Activated T-cell treated with anti-CD3 and anti-CD28 coated beads, Interleukin-2, amount 50 U/mL, for 24 hours (primary cell): ENCODE results near the gene CIZ1.

Experiments used
- DNase-seq: peaks from one replicate; pipeline ENCODE4 v3.0.0-alpha.2; 2020
- H3K27ac Mint-ChIP-seq: 2 replicates; pipeline ENCODE4 v1.8.0; 2020; ENCODE audit warnings: mild to moderate bottlenecking, mixed read lengths
- H3K27me3 Mint-ChIP-seq: 2 replicates; pipeline ENCODE4 v1.8.0; 2020; ENCODE audit warnings: mixed read lengths
- H3K36me3 Mint-ChIP-seq: 2 replicates; pipeline ENCODE4 v1.8.0; 2020; ENCODE audit warnings: low read depth, mixed read lengths
- H3K4me1 Mint-ChIP-seq: 2 replicates; pipeline ENCODE4 v1.8.0; 2020; ENCODE audit warnings: low read depth, mixed read lengths
- H3K4me3 Mint-ChIP-seq: 2 replicates; pipeline ENCODE4 v1.8.0; 2020; ENCODE audit warnings: mild to moderate bottlenecking, moderate library complexity, mixed read lengths
- H3K9me3 Mint-ChIP-seq: 2 replicates; pipeline ENCODE4 v1.8.0; 2020; ENCODE audit warnings: mixed read lengths

Gene CIZ1

DNA sequence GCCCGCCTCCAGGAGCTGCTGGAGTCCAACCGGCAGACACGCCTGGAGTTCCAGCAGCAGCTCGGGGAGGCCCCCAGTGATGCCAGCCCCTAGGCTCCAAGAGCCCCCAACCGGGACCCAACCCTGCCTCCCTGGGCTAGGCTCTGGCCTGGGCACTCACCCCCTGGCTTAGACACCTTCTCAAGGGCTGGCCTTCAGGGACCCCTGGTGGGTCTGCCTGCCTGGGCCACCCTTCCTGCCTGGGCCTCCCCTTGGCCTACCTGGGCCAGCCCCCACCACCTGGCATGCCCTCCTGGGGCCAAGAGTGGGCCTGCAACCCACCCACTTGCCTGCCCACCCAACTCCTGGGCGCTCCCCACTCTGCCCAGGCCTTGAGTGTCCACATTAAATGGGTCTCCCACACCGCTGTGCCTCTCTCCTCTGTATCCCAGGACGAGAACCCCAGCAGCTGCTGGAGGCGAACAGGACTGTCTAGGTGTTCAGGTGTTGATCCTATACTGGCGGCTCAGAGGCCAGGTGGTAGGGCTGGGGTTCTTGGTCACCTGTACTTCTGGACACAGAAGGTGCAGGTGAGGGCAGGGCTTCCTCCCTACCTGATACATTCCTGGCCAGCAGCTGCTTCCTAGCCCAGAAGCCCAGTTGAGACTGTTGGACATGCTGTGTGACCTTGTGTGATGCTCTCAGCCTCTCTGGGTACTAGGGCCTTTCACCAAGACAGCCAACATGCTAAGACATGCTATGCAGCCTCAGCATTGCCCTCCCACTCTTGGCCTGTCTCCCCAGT, 27.7 kb downstream of the CIZ1 start:
- Mint-ChIP-seq H3K9me3 (no peaks in the 10 kb centered on the region), H3K27me3 (no peaks in the 10 kb centered on the region), H3K4me1 (peaks cover 27% of the 10 kb centered on the region), H3K4me3 (no peak overlapping the region), H3K36me3 (peaks cover 73% of the 10 kb centered on the region), H3K27ac (peak overlapping the region; percentile 49)
- no peak for DNase-seq

DNA sequence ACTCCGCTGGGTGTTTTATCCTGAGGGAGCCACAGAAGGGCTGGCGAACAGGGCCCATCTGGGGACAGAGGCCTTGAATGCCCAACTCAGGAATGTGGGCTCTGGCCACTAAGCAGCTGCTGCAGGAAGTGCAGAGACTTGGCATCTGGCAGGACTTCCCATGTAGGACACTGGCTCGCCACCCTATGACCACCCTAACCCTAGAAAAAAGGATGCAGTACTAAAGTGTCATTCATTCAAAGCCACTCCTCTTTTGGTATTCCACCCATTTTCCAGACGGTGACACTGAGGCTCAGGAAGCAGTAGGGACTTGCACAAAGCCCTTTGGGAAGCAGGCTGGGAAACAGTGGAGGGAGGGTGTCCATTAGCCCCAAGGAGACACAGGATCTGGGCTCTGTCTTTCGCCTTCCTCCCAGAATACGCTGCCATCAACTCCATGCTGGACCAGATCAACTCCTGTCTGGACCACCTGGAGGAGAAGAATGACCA, 28.3 kb downstream of the CIZ1 start:
- no peaks in the 10 kb centered on the region for H3K9me3 Mint-ChIP-seq
- peak overlapping the region; percentile 70 for H3K27ac Mint-ChIP-seq
- DNase-seq = no peak
- no peaks in the 10 kb centered on the region for H3K27me3 Mint-ChIP-seq
- peaks cover 69% of the 10 kb centered on the region for H3K36me3 Mint-ChIP-seq
- H3K4me3 Mint-ChIP-seq = no peak overlapping the region
- peaks cover 24% of the 10 kb centered on the region for H3K4me1 Mint-ChIP-seq

DNA sequence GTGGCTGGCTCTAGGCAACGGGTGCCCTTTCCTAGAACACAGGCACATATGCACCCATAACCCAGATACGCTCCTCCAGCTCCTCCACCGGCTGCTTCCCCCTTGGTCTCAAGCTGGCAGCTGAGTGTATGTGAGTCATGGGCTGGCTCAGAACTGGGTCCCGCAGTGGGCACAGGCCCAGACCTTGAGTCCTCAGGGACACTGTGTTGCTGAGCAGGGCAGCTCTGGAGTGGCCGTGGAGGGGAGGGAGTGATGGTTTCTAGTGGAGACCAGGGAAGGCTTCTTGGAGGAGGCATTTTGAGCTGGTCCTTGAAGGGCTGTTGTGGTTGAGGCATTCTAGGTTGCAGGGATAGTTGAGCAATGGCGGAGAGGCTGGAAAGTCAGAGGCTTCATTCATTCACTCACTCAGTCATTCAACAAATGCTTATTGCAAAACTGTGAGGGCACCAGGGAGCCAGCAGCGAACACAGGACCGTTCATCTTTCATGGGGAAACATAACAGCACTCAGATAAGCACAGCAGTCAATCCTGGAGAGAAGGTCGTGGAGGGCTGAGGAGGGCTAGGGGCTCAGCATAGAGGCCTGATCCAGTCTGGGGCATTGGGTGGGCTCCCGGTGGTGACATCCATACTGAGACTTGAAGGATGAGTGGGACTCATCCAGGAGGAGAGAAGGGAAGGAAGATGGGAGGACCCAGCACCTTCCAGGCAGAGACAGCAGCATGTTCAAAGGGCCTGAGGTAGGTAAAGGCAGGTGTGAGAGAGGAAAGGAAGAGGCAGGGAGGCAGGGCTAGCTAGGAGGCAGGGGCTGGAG, 29.0 kb downstream of the CIZ1 start:
- H3K36me3 Mint-ChIP-seq = peaks cover 63% of the 10 kb centered on the region
- H3K4me1 Mint-ChIP-seq = peaks cover 24% of the 10 kb centered on the region
- no peak for DNase-seq
- peak overlapping the region; percentile 85 for H3K4me3 Mint-ChIP-seq
- H3K9me3 Mint-ChIP-seq = no peaks in the 10 kb centered on the region
- peak overlapping the region; percentile 70 for H3K27ac Mint-ChIP-seq
- H3K27me3 Mint-ChIP-seq = no peaks in the 10 kb centered on the region

DNA sequence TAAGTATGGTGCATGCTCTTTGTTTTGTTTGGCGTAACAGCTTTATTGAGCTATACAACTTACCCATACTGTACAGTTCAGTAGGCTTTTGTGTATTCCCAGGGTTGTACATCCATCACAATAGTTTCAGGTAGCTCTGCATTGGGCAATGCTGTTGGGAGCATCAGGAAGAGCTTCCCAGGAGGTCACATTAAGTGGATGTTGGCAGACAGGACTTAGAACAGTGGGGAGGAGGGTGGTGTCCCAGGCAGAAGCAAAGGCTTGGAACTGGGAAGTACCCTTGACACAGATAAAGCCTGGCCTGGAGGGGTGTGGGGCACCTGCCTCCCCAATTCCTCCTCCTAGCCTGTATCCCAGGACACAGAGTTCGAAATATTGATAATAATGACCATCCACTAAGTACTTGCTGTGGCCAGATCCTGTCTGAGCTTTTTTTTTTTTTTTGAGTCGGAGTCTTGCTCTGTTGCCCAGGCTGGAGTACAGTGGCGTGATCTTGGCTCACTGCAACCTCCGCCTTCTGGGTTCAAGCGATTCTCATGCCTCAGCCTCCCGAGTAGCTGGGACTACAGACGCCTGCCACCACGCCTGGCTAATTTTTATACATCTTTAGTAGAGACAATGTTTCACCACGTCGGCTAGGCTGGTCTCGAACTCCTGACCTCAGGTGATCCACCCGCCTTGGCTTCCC, 30.0 kb downstream of the CIZ1 start:
- H3K36me3 Mint-ChIP-seq = peaks cover 52% of the 10 kb centered on the region
- no peaks in the 10 kb centered on the region for H3K9me3 Mint-ChIP-seq
- peak overlapping the region; percentile 87 for H3K27ac Mint-ChIP-seq
- peaks cover 24% of the 10 kb centered on the region for H3K4me1 Mint-ChIP-seq
- peak overlapping the region; percentile 85 for H3K4me3 Mint-ChIP-seq
- no peaks in the 10 kb centered on the region for H3K27me3 Mint-ChIP-seq
- no peak for DNase-seq

DNA sequence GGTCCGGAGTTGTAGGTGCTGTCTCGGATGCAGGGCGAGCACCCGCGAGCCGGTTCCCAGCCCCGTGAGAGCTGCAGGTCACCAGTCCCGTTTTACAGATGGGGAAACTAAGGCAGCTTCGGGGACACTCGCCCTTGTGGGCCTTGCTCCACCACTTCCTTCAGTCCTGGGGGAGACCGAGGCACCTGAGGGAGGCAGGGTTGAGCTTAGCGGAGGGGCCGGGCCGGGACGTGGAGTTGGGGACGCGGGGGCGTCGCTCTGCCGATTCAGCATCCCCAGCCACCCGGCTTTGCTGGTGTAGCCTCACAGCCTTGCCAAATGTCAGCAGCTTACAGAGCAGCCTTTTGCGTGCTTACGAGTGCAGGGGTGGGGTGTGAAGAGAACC, 30.8 kb downstream of the CIZ1 start:
- Mint-ChIP-seq H3K27ac (peak overlapping the region; percentile 87), H3K4me1 (peaks cover 24% of the 10 kb centered on the region), H3K9me3 (no peaks in the 10 kb centered on the region), H3K36me3 (peaks cover 46% of the 10 kb centered on the region), H3K27me3 (no peaks in the 10 kb centered on the region), H3K4me3 (peak overlapping the region; percentile 85)
- DNase-seq = peak; percentile 78

DNA sequence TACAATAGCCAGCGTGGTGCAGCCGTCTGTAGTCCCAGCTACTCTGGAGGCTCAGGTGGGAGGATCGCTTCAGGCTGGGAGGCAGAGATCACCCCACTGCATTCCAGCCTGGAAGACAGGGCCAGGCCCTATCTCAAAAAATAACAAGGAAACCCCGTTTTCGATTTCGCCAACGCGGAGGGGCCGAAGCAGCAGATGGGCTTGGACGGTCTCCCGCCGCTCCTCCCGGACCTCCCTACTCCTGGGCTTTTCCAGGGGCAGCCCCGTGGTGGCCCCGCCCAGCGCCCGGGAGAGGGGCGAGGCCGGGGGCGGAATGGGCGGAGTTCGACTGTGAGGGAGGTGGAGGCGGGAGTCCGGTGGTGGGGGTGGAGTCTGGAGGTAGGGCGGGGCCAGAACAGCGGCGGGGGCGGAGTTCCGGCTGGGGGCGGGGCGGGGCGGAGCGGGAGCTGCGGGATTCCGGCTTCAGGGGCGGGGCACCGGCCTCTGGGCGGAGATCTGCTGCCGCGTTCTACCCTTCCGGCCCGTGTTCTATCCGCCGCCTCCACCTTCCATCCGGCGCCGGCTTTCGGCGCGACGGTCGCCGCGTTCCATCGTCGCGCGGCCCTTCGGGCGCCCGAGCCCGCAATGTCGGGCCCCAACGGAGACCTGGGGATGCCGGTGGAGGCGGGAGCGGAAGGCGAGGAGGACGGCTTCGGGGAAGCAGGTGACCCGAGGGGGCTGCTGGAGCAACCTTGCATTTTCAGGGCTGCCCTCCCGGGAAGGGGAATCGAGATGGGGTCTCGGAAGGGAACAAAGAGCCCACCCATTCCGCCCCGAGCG, 31.4 kb downstream of the CIZ1 start, which contains the start of gene BBLN:
Gene BBLN (plus strand): TSS at position 482 of the 819 bp plus-strand sequence. CDS start 143 bp downstream, at position 625.
- H3K36me3 Mint-ChIP-seq = peaks cover 41% of the 10 kb centered on the region
- peak within 1 kb of the TSS; percentile 85 for H3K4me3 Mint-ChIP-seq
- H3K27me3 Mint-ChIP-seq = no peaks in the 10 kb centered on the region
- DNase-seq = peak; percentile 96
- H3K9me3 Mint-ChIP-seq = no peaks in the 10 kb centered on the region
- H3K4me1 Mint-ChIP-seq = peaks cover 24% of the 10 kb centered on the region
- peak within 1 kb of the TSS; percentile 90 for H3K27ac Mint-ChIP-seq

DNA sequence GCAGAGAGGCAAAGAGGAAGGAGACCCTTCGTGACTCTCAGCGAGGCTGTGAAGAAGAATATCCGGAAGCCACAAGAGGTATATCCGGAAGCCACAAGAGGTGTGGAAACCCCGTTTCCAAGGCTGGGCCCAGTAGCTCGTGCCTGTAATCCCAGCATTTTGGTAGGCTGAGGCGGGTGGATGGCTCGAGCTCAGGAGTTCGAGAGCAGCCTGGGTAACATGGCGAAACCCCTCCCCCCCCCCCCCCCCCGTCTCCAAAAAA, 31.9 kb downstream of the CIZ1 start:
- Mint-ChIP-seq H3K27me3 (no peaks in the 10 kb centered on the region), H3K4me3 (peak overlapping the region; percentile 85)
- DNase-seq = peak; percentile 68

DNA sequence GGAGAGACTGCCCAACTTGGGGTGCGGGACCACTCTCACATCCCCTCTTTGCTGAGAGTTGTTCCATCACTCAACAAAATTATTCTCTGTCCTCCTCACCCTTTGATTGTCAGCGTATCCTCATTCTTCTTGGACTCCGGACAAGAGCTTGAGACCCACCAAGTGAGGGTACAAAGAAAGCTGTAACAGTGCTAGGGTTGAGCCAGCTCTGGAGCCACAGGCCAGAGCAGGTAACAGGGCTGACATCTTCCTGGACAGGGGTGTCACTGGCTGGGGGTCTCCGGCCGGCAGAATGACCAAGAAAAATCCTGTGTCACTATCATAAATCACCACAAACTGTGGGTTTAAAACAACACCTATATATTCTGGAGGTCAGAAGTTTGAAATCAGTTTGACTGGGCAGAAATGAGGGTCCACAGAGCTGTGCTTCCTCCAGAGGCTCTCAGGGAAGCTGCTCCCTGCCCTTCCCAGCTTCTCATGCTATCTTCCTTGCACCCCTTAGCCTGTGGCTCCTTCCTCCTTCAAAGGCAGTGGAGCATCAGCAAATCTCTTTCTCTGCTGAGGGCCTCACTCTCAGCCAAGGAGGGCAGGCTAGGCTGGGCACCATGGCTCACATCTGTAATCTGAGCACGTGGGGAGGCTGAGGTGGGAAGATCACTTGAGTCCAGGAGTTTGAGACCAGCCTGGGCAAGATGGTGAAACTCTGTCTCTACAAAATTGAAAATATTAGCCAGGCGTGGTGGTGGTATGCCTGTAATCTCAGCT, 35.5 kb downstream of the CIZ1 start:
- Mint-ChIP-seq H3K27me3 (no peaks in the 10 kb centered on the region), H3K4me3 (no peak overlapping the region), H3K4me1 (peaks cover 8% of the 10 kb centered on the region), H3K9me3 (no peaks in the 10 kb centered on the region), H3K27ac (no peak overlapping the region), H3K36me3 (peaks cover 5% of the 10 kb centered on the region)
- no peak for DNase-seq

More for the DNA sequence above, 31.9 kb downstream of the CIZ1 start:
- H3K36me3 Mint-ChIP-seq = peaks cover 37% of the 10 kb centered on the region
- H3K4me1 Mint-ChIP-seq = peaks cover 24% of the 10 kb centered on the region
- H3K9me3 Mint-ChIP-seq = no peaks in the 10 kb centered on the region
- peak overlapping the region; percentile 90 for H3K27ac Mint-ChIP-seq

DNA sequence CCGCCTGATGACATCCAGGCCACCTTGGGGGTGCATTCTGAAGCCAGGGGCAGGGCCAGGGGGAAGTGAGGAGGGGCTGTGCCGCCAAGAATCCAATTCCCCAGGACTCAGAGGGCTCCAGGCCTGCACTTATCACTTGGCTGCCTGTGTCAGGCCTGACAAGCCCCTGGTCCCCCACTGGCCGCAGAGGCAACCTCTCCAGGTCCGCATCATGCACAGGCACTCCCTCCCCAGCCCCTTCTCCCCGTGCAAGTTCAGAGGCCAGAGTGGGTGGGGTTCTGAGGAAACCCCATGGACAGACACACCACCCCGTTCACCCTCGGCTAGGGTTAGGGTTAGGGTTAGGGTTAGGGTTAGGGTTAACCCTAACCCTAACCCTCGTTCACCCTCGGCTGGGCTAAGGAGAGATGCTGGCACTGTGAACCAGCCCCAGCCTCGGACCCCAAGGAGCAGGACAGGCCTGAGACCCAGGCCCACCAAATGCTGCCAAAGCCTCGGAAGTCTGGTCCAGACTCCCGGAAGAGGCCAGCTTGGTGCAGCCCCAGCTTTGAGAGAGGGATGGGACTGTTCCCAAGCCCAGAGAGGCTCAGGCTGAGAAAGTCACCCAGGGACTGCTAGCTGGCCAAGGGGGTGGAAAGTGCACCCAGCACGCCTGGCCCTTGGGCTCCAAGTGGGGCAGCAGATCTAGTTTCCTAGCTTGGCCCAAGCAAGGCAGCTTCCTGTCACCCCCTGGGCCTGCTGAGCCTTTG, 37.3 kb downstream of the CIZ1 start:
- Mint-ChIP-seq H3K4me1 (no peaks in the 10 kb centered on the region), H3K27ac (no peak overlapping the region), H3K9me3 (no peaks in the 10 kb centered on the region), H3K36me3 (no peaks in the 10 kb centered on the region), H3K27me3 (no peaks in the 10 kb centered on the region), H3K4me3 (no peak overlapping the region)
- DNase-seq = no peak

DNA sequence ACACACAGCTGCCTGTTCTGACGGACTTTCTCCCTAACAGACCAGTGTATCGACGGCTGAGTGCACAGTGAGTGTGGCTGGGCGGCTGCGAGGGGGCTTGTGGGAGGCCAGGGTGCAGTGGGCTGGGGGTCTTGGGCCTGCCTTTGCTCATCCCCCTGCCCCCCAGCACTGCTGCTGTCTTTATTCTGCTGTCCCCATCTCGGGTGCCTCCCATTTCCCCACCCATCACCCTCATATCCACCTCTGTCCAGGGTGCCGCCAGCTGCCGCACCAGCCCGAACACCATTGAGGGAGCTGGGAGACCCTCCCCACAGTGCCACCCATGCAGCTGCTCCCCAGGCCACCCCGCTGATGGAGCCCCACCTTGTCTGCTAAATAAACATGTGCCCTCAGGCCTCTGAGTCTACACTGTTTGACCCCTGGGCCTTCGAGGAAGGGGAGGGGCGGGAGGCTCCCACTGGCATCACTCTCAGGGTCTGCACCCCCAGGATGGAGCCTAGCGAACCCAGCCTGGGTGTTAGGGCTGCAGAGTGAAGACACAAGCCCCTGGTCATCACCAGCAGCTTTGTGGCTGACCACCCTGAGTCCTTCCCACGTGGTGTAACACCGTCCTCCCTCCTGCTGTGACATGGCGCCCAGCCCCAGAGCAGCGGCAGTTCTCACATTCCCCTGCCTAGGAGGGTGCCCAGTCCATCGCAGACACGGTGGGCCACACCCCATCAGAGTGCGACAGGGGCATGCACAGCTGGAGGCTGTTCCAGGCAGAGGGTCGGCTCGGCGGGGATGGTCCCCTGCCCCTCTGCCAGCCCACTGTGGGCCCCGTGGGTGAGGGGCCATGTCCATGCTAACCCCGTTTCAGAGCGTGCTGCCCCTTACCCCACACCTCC, 38.1 kb downstream of the CIZ1 start:
- Mint-ChIP-seq H3K36me3 (no peaks in the 10 kb centered on the region), H3K9me3 (no peaks in the 10 kb centered on the region), H3K4me1 (no peaks in the 10 kb centered on the region), H3K27me3 (no peaks in the 10 kb centered on the region), H3K27ac (no peak overlapping the region), H3K4me3 (no peak overlapping the region)
- no peak for DNase-seq

DNA sequence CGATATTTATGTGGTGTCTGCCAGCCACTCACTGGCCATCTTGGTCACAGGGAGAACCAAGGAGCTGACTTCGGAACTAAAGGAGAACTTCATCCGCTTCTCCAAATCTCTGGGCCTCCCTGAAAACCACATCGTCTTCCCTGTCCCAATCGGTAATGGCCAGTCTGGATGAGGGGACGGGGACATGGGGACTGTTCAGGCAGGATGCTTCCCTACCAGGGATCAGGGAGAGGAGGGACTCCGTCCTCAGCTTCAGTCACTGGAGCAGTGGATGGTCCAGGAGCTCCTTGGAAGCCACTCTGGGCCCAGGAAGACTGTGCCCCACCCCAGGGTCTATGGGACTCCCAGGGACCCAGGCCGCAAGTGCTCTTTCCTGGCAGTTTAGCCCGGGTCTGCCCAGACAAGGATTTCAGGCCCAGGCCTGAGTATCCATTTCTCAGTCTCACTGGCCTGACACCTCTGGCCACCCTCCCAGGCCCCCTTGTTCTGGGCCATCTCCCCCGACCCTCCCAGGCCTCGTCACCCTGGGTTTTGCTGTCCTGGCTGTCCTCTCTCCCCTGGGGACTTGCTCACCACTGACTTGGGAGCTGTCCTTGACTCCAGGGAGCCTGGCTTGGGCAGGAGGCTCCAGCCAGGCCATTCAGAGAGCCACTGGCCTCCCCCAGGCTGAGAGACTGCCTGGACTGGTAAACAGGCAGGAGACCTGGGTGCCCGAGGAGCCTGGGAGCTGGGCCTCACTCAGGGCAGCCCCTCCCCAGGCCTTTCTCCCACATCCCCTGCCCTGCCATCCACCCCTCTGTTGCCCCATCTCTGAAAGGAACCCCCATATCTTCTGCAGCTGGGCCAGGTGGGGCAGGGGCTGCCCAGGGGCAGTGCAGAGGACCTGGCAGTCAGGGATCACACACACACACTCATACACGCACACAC, 39.0 kb downstream of the CIZ1 start:
- Mint-ChIP-seq H3K36me3 (no peaks in the 10 kb centered on the region), H3K27me3 (no peaks in the 10 kb centered on the region), H3K9me3 (no peaks in the 10 kb centered on the region), H3K27ac (no peak overlapping the region), H3K4me3 (no peak overlapping the region), H3K4me1 (no peaks in the 10 kb centered on the region)
- DNase-seq = no peak
